ENCODE results near the gene WDPCP.

DNA sequence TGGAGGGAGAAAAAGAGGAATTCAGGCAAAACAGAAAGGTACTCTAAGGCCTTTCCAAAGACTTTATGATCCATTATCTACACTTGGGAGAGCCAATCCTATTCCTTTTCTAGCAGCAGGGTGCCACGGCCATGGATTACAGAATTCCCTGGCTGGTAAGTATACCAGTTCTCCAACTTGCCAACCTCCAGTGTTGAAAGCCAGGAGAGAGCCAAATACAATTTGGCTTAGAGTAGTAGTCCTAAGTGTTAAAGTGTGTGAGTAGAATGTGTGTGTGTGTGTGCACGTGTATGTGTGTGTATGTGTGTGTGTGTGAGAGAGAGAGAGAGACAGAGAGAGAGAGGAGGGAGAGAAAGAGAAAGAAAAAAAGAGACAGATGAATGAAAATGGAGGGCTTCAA is 43.3 kb downstream of the WDPCP start:
- TF ChIP-seq EZH2 (IDR thresholded peaks at IDR 0.05; ENCODE audit: low read depth, unreplicated experiment), result no peak
- TF ChIP-seq, protein P1, sequence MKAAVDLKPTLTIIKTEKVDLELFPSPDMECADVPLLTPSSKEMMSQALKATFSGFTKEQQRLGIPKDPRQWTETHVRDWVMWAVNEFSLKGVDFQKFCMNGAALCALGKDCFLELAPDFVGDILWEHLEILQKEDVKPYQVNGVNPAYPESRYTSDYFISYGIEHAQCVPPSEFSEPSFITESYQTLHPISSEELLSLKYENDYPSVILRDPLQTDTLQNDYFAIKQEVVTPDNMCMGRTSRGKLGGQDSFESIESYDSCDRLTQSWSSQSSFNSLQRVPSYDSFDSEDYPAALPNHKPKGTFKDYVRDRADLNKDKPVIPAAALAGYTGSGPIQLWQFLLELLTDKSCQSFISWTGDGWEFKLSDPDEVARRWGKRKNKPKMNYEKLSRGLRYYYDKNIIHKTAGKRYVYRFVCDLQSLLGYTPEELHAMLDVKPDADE (IDR thresholded peaks at IDR 0.05), result no peak
- TF ChIP-seq POLR2AphosphoS5 (IDR thresholded peaks at IDR 0.05; ENCODE audit: low read depth), result no peak
- TF ChIP-seq, protein P2, sequence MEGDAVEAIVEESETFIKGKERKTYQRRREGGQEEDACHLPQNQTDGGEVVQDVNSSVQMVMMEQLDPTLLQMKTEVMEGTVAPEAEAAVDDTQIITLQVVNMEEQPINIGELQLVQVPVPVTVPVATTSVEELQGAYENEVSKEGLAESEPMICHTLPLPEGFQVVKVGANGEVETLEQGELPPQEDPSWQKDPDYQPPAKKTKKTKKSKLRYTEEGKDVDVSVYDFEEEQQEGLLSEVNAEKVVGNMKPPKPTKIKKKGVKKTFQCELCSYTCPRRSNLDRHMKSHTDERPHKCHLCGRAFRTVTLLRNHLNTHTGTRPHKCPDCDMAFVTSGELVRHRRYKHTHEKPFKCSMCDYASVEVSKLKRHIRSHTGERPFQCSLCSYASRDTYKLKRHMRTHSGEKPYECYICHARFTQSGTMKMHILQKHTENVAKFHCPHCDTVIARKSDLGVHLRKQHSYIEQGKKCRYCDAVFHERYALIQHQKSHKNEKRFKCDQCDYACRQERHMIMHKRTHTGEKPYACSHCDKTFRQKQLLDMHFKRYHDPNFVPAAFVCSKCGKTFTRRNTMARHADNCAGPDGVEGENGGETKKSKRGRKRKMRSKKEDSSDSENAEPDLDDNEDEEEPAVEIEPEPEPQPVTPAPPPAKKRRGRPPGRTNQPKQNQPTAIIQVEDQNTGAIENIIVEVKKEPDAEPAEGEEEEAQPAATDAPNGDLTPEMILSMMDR (conservative IDR thresholded peaks at IDR 0.05; ENCODE audit: low read depth in 2 of 2), result no peak
- no peak for TF ChIP-seq EZH2phosphoT487 (IDR thresholded peaks at IDR 0.05; ENCODE audit: unreplicated experiment)
- no peak for TF ChIP-seq JUNB (IDR thresholded peaks at IDR 0.05; ENCODE audit: unreplicated experiment)
- no peak for TF ChIP-seq CREB1 (CRISPR knock-in tag; IDR thresholded peaks at IDR 0.05; ENCODE audit: low read depth)
- no peak for TF ChIP-seq NANOG (IDR thresholded peaks at IDR 0.05; ENCODE audit: borderline replicate concordance)
- TF ChIP-seq, protein P3, sequence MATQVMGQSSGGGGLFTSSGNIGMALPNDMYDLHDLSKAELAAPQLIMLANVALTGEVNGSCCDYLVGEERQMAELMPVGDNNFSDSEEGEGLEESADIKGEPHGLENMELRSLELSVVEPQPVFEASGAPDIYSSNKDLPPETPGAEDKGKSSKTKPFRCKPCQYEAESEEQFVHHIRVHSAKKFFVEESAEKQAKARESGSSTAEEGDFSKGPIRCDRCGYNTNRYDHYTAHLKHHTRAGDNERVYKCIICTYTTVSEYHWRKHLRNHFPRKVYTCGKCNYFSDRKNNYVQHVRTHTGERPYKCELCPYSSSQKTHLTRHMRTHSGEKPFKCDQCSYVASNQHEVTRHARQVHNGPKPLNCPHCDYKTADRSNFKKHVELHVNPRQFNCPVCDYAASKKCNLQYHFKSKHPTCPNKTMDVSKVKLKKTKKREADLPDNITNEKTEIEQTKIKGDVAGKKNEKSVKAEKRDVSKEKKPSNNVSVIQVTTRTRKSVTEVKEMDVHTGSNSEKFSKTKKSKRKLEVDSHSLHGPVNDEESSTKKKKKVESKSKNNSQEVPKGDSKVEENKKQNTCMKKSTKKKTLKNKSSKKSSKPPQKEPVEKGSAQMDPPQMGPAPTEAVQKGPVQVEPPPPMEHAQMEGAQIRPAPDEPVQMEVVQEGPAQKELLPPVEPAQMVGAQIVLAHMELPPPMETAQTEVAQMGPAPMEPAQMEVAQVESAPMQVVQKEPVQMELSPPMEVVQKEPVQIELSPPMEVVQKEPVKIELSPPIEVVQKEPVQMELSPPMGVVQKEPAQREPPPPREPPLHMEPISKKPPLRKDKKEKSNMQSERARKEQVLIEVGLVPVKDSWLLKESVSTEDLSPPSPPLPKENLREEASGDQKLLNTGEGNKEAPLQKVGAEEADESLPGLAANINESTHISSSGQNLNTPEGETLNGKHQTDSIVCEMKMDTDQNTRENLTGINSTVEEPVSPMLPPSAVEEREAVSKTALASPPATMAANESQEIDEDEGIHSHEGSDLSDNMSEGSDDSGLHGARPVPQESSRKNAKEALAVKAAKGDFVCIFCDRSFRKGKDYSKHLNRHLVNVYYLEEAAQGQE (IDR thresholded peaks at IDR 0.05; ENCODE audit: unreplicated experiment), result no peak
